Urothelium cell line (cell line): ENCODE data around the gene MIPOL1.
"Not testable (repeated sequence)": the region's sequence is repeated elsewhere in the genome, so short reads cannot be mapped to it uniquely, and the experiment has no call there.

Experiments used
- DNase-seq: peaks from one replicate; pipeline ENCODE4 v3.0.0; 2011; ENCODE audit warnings: low spot score, mixed read lengths
- FAIRE-seq: peaks from 2 replicates; lab custom pipeline; 2011; peaks lifted over from hg19 to GRCh38; lab: Jason Lieb, UNC

Gene MIPOL1

GRCh38 chr14:37278636-37279538 lies 81.2 kb downstream of the MIPOL1 start:
- DNase-seq (no peak), FAIRE-seq (no peak)

GRCh38 chr14:37279818-37280217 lies 82.1 kb downstream of the MIPOL1 start:
- no peak for DNase-seq
- FAIRE-seq: no peak

- FAIRE-seq (no peak), DNase-seq (no peak)
These were observed 87.0 kb downstream of the MIPOL1 start for GRCh38 chr14:37284760-37285159.

- DNase-seq (no peak), FAIRE-seq (no peak)
These were observed 87.5 kb downstream of the MIPOL1 start for GRCh38 chr14:37285220-37285619.

- DNase-seq: no peak
- FAIRE-seq: no peak
These were observed 92.0 kb downstream of the MIPOL1 start for GRCh38 chr14:37289688-37290087.

GRCh38 chr14:37295262-37295661 lies 97.5 kb downstream of the MIPOL1 start:
- FAIRE-seq, DNase-seq: not testable (repeated sequence)

GRCh38 chr14:37311252-37311651 lies 113.5 kb downstream of the MIPOL1 start:
- DNase-seq: no peak
- FAIRE-seq: no peak

GRCh38 chr14:37318938-37319337 lies 121.2 kb downstream of the MIPOL1 start:
- FAIRE-seq (no peak), DNase-seq (no peak)

GRCh38 chr14:37320106-37320505 lies 122.4 kb downstream of the MIPOL1 start:
- DNase-seq (no peak), FAIRE-seq (no peak)

GRCh38 chr14:37325332-37325731 lies 127.6 kb downstream of the MIPOL1 start:
- no peak for DNase-seq
- FAIRE-seq: no peak

GRCh38 chr14:37326434-37326833 lies 128.7 kb downstream of the MIPOL1 start:
- FAIRE-seq (no peak), DNase-seq (no peak)

- not testable (repeated sequence) for FAIRE-seq, DNase-seq
These were observed 130.2 kb downstream of the MIPOL1 start for GRCh38 chr14:37327933-37328332.

GRCh38 chr14:37328673-37329072 lies 130.9 kb downstream of the MIPOL1 start:
- FAIRE-seq (no peak), DNase-seq (no peak)

- FAIRE-seq: no peak
- no peak for DNase-seq
These were observed 131.7 kb downstream of the MIPOL1 start for GRCh38 chr14:37329189-37330001.

- DNase-seq: no peak
- FAIRE-seq: no peak
These were observed 133.2 kb downstream of the MIPOL1 start for GRCh38 chr14:37330910-37331309.

- FAIRE-seq: no peak
- no peak for DNase-seq
These were observed 142.6 kb downstream of the MIPOL1 start for GRCh38 chr14:37340353-37340752.

- FAIRE-seq (no peak), DNase-seq (no peak)
These were observed 145.8 kb downstream of the MIPOL1 start for GRCh38 chr14:37343307-37344094.

GRCh38 chr14:37363661-37364060 lies 165.9 kb downstream of the MIPOL1 start:
- FAIRE-seq (no peak), DNase-seq (no peak)

- DNase-seq (no peak), FAIRE-seq (no peak)
These were observed 171.7 kb downstream of the MIPOL1 start for GRCh38 chr14:37369425-37369824.

- DNase-seq (no peak), FAIRE-seq (no peak)
These were observed 177.8 kb downstream of the MIPOL1 start for GRCh38 chr14:37375566-37375965.
